ENCODE data around the gene CRACR2B. TPM values are rescaled to one million over a fixed set of nuclear protein-coding genes. Genes with fewer than 3 reads are reported as not detected.

Gene CRACR2B
- total and polyA plus RNA-seq, 2 of the 13 experiments (the other 11 are each of a cell fraction or from before 2014, with no cell fraction given): 14.9 to 21.0 TPM

GRCh38 chr11:853682-854448 is 26.1 kb downstream of the CRACR2B start:
- H3K9ac ChIP-seq (ENCODE audit: insufficient read depth, low read depth, low read length): no peak overlapping the region
- H3K9me3 ChIP-seq (ENCODE audit: low read length): no peaks in the 10 kb centered on the region
- intact Hi-C loops (cut with micrococcal nuclease; ENCODE audit: unreplicated experiment): no loop called here
- no peak for FAIRE-seq
- in situ Hi-C loops (cut with HindIII; ENCODE audit: extremely low pct_ligation_motif_present, low pct_unique_long_range_greater_than_20kb): no loop called here
- no peak overlapping the region for H2AFZ ChIP-seq (ENCODE audit: low read length)
- BruUV-seq (replicated peaks): no TSS peak
- no peaks in the 10 kb centered on the region; the same call in 1 of the 2 replicates for H4K20me1 ChIP-seq (ENCODE audit: insufficient read depth, low read length)
- ChIA-PET POLR2A (interaction anchor here (1.7 kb wide), 1 partner anchor 28 kb away, joined by 4 read pairs; no protein-coding TSS in a partner anchor), CTCF (ENCODE audit: low intra/inter-chr PET ratio, low total read pairs) (no interaction called here)
- no peak for DNase-seq (ENCODE audit: low spot score)
- no peak overlapping the region for H3K4me2 ChIP-seq (ENCODE audit: low read depth, low read length)
- H3K4me1 ChIP-seq (ENCODE audit: insufficient read depth, low read length): no peaks in the 10 kb centered on the region
- H3K79me2 ChIP-seq (ENCODE audit: insufficient read depth, low read length): no peaks in the 10 kb centered on the region
- no peak for ATAC-seq
- H3K27me3 ChIP-seq (ENCODE audit: control insufficient read depth in 1 of 2, insufficient read depth in 2 of 2, low read length in 2 of 2): no peaks in the 10 kb centered on the region
- H3K27ac ChIP-seq (ENCODE audit: extremely low read length, insufficient read depth, low read length): no peak overlapping the region
- TF ChIP-seq SALL2 (CRISPR knock-in tag; IDR thresholded peaks at IDR 0.05) (no peak), MLXIP (CRISPR knock-in tag; IDR thresholded peaks at IDR 0.05; ENCODE audit: borderline replicate concordance) (no peak), PLSCR1 (CRISPR knock-in tag; IDR thresholded peaks at IDR 0.05; ENCODE audit: borderline replicate concordance) (no peak)
- no peak overlapping the region for H3K4me3 ChIP-seq (replicated peaks in 1 of 3; ENCODE audit: insufficient read depth in 1 of 3, low read depth in 2 of 3, low read length in 3 of 3)
- WGBS (ENCODE audit: low lambda C conversion rate): 97% methylated on average over 12 of the region's 27 CpGs
- no peaks in the 10 kb centered on the region; a peak in 2 of 5 replicates for H3K36me3 ChIP-seq (replicated peaks in 1 of 2; ENCODE audit: control insufficient read depth in 1 of 2, insufficient read depth in 2 of 2, low read length in 2 of 2)

All from HepG2 (cell line).